ENCODE measurements around the gene PSIP1. TPM values are rescaled to one million over a fixed set of nuclear protein-coding genes. Genes with fewer than 3 reads are reported as not detected.

The PSIP1 gene
- total and polyA plus RNA-seq, 2 donors (not counting 1 experiment from before 2014, with no cell fraction given): 19.7 to 124 TPM

DNA sequence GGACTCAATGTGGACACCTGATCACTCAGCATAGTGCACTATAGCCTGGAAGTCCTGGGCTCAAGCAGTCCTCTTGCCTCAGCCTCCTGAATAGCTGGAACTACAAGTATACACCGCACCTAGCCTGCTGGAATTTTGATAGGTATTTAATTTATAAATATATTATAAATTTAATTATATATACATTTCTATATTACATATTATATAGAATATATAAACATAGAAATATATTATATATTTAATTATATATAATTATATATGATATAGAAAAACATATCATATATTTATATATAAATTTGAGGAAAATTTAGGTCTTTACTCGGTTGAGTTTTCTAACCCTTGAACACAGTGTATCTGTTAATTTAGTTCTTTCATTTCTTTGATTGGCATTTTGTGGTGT is 15.2 kb upstream of the PSIP1 start:
- POLR2A ChIA-PET: no interaction called here
- Mint-ChIP-seq H3K27ac (no peak overlapping the region), H3K4me3 (no peak overlapping the region), H3K9me3 (ENCODE audit: insufficient read depth) (no peaks in the 10 kb centered on the region), H3K27me3 (no peaks in the 10 kb centered on the region), H3K4me1 (peaks cover 6% of the 10 kb centered on the region)
- no peaks in the 10 kb centered on the region for H3K36me3 ChIP-seq (replicated peaks in 1 of 2; ENCODE audit: control extremely low read depth in 1 of 2, control insufficient read depth in 1 of 2, extremely low read depth in 1 of 2, insufficient read depth in 2 of 2, low read length in 1 of 2)
- no peak for TF ChIP-seq EZH2 (IDR thresholded peaks at IDR 0.05; ENCODE audit: borderline replicate concordance, insufficient read depth, low read depth, low read length, poor library complexity, severe bottlenecking)
- TF ChIP-seq, protein P1, sequence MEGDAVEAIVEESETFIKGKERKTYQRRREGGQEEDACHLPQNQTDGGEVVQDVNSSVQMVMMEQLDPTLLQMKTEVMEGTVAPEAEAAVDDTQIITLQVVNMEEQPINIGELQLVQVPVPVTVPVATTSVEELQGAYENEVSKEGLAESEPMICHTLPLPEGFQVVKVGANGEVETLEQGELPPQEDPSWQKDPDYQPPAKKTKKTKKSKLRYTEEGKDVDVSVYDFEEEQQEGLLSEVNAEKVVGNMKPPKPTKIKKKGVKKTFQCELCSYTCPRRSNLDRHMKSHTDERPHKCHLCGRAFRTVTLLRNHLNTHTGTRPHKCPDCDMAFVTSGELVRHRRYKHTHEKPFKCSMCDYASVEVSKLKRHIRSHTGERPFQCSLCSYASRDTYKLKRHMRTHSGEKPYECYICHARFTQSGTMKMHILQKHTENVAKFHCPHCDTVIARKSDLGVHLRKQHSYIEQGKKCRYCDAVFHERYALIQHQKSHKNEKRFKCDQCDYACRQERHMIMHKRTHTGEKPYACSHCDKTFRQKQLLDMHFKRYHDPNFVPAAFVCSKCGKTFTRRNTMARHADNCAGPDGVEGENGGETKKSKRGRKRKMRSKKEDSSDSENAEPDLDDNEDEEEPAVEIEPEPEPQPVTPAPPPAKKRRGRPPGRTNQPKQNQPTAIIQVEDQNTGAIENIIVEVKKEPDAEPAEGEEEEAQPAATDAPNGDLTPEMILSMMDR (IDR thresholded peaks at IDR 0.05): no peak
- H2AFZ ChIP-seq (ENCODE audit: insufficient read depth, low read depth, low read length, poor library complexity, severe bottlenecking): no peak overlapping the region
- H3K27ac ChIP-seq (ENCODE audit: low read length in 2 of 2): no peak overlapping the region
- WGBS (ENCODE audit: insufficient coverage): no CpG with 5 or more reads among the region's 2 CpGs
- no peak overlapping the region for H3K9ac ChIP-seq (ENCODE audit: low read length)
- H4K20me1 ChIP-seq (ENCODE audit: control insufficient read depth, insufficient read depth, low read length, poor library complexity, severe bottlenecking): no peaks in the 10 kb centered on the region
- H3K4me2 ChIP-seq (replicated peaks; ENCODE audit: low read depth, low read length, poor library complexity, severe bottlenecking): no peak overlapping the region
- ATAC-seq (ENCODE audit: low read depth): no peak
- intact Hi-C loops (cut with micrococcal nuclease): no loop called here
- no peaks in the 10 kb centered on the region for H3K27me3 ChIP-seq (replicated peaks in 1 of 4; ENCODE audit: control extremely low read depth in 1 of 4, control insufficient read depth in 3 of 4, insufficient read depth in 4 of 4, low read length in 3 of 4)
- no peak overlapping the region for H3K4me3 ChIP-seq (ENCODE audit: control extremely low read depth in 1 of 5, extremely low read depth in 1 of 5, insufficient read depth in 1 of 5, low read depth in 2 of 5, low read length in 4 of 5)
- H3K4me1 ChIP-seq (ENCODE audit: control insufficient read depth in 2 of 2, insufficient read depth in 2 of 2, low read length in 2 of 2): peaks cover 0 to 5% of the 10 kb centered on the region in 2 donors
- H3K9me3 ChIP-seq (ENCODE audit: control extremely low read depth in 1 of 3, control insufficient read depth in 2 of 3, insufficient read depth in 1 of 3, low read length in 2 of 3): no peaks in the 10 kb centered on the region
- CTCF ChIA-PET: no interaction called here
- no peak for DNase-seq
- no peaks in the 10 kb centered on the region for H3K79me2 ChIP-seq (ENCODE audit: control insufficient read depth, insufficient read depth, low read length)

DNA sequence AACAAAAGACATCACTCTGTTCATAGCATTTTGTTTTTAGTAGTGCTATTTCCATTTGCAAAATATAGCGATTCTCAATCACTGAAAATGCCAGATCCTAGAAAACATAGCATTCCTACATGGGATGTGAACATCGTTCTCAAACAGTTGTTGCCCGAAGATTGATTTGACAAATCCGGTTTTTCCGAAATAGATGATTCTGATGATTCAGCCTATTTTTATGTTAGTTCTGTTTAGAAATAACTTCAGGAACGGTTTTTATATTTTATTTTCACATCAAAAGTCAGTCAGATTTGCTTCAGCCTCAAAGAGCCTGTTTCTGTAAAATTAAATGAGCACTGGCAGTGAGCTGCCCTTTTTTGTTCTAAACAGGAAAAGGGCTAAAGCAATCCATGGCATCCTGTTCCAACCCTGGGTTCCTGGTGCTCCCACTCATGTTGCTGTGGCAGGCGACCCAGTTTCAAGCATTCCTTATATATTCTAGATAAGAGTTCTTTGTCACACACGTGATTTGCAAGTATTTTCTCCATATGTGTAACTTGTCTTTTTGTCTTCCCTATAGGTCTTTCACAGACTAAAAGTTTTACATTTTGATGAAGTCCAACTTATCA is 14.2 kb upstream of the PSIP1 start:
- H3K9me3 ChIP-seq (ENCODE audit: control extremely low read depth in 1 of 3, control insufficient read depth in 2 of 3, insufficient read depth in 1 of 3, low read length in 2 of 3): no peaks in the 10 kb centered on the region
- no peak overlapping the region for H3K4me2 ChIP-seq (replicated peaks; ENCODE audit: low read depth, low read length, poor library complexity, severe bottlenecking)
- peaks cover 5% of the 10 kb centered on the region for H3K4me1 Mint-ChIP-seq
- no peak for TF ChIP-seq EZH2 (IDR thresholded peaks at IDR 0.05; ENCODE audit: borderline replicate concordance, insufficient read depth, low read depth, low read length, poor library complexity, severe bottlenecking)
- TF ChIP-seq, protein P1 (IDR thresholded peaks at IDR 0.05): no peak
- no peaks in the 10 kb centered on the region for H3K27me3 Mint-ChIP-seq
- intact Hi-C loops (cut with micrococcal nuclease): no loop called here
- ChIA-PET CTCF (no interaction called here), POLR2A (no interaction called here)
- H2AFZ ChIP-seq (ENCODE audit: insufficient read depth, low read depth, low read length, poor library complexity, severe bottlenecking): no peak overlapping the region
- no peaks in the 10 kb centered on the region for H3K36me3 ChIP-seq (replicated peaks in 1 of 2; ENCODE audit: control extremely low read depth in 1 of 2, control insufficient read depth in 1 of 2, extremely low read depth in 1 of 2, insufficient read depth in 2 of 2, low read length in 1 of 2)
- ATAC-seq (ENCODE audit: low read depth) (no peak), DNase-seq (no peak)
- H3K79me2 ChIP-seq (ENCODE audit: control insufficient read depth, insufficient read depth, low read length): no peaks in the 10 kb centered on the region
- no peak overlapping the region for H3K9ac ChIP-seq (ENCODE audit: low read length)
- H3K27ac Mint-ChIP-seq: no peak overlapping the region
- H3K4me3 ChIP-seq (ENCODE audit: control extremely low read depth in 1 of 5, extremely low read depth in 1 of 5, insufficient read depth in 1 of 5, low read depth in 2 of 5, low read length in 4 of 5): no peak overlapping the region
- H3K27me3 ChIP-seq (replicated peaks in 1 of 4; ENCODE audit: control extremely low read depth in 1 of 4, control insufficient read depth in 3 of 4, insufficient read depth in 4 of 4, low read length in 3 of 4): no peaks in the 10 kb centered on the region
- H3K4me1 ChIP-seq (ENCODE audit: control insufficient read depth in 2 of 2, insufficient read depth in 2 of 2, low read length in 2 of 2): peaks cover 0 to 3% of the 10 kb centered on the region in 2 donors
- no peak overlapping the region for H3K4me3 Mint-ChIP-seq
- no CpG with 5 or more reads among the region's 8 CpGs for WGBS (ENCODE audit: insufficient coverage)
- H4K20me1 ChIP-seq (ENCODE audit: control insufficient read depth, insufficient read depth, low read length, poor library complexity, severe bottlenecking): no peaks in the 10 kb centered on the region
- H3K9me3 Mint-ChIP-seq (ENCODE audit: insufficient read depth): no peaks in the 10 kb centered on the region
- no peak overlapping the region for H3K27ac ChIP-seq (ENCODE audit: low read length in 2 of 2)

Data from B cell (primary cell).